ENCODE data around the gene CTU1.

Gene CTU1

DNA sequence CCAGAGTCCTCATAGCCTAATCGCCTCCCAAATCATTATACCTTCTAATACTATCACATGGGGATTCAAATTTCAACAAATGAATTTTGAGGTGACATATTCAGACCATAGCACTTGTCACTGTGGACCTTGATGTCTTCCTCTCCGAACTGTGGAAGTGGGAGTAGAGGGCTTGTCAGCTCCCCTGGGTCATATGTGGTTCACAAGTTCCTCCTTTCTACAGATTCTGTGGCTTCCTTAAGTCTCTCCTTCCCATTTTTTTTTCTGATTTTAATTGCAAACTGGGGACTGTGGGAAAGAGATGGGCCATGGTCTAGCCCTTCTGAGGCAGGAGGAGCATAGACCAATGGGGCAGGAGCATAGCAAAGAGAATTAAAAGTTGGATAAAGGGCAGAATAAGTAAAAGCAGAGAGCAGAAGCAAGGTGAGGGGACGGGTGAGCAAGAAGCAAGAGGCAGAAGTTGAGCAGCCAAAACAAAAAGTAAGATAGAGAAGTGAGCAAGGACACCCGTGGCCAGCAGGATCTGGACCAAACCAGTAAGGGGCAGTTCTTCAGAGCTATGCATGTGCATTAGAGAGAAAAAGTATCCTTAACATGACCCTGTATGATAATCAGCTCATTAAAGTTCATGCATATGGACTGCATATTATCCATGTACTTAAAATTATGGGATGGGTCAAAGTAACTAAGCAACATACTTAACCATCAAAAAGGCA, 31.2 kb upstream of the CTU1 start:
- TF ChIP-seq, protein P1, sequence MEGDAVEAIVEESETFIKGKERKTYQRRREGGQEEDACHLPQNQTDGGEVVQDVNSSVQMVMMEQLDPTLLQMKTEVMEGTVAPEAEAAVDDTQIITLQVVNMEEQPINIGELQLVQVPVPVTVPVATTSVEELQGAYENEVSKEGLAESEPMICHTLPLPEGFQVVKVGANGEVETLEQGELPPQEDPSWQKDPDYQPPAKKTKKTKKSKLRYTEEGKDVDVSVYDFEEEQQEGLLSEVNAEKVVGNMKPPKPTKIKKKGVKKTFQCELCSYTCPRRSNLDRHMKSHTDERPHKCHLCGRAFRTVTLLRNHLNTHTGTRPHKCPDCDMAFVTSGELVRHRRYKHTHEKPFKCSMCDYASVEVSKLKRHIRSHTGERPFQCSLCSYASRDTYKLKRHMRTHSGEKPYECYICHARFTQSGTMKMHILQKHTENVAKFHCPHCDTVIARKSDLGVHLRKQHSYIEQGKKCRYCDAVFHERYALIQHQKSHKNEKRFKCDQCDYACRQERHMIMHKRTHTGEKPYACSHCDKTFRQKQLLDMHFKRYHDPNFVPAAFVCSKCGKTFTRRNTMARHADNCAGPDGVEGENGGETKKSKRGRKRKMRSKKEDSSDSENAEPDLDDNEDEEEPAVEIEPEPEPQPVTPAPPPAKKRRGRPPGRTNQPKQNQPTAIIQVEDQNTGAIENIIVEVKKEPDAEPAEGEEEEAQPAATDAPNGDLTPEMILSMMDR (IDR thresholded peaks at IDR 0.05; ENCODE audit: low read depth, low read length) = no peak
- no peak overlapping the region for H3K4me3 ChIP-seq (ENCODE audit: low read depth, low read length)

DNA sequence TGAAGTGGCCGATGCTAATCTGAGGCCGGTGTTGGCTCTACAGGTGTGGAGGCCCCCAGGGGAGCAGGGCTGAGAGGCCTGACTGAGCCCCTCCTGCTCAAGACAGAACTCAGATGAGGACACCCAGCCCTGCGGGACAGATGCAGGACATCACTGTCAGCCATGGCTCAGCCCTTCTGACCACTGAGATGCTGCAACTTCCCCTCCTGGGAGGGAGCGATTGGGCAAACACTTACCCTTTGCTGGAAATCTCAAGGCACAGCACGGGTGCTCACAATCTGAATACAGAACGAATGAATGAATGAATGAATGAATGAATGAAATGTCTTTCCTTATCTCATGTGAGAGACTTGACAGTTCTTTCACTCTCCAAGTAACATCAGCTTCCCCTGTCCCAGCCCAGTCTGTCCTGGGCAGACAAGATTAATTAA, 30.4 kb upstream of the CTU1 start:
- no peak overlapping the region for H3K4me3 ChIP-seq (ENCODE audit: low read depth, low read length)
- TF ChIP-seq, protein P1 (IDR thresholded peaks at IDR 0.05; ENCODE audit: low read depth, low read length) = no peak

DNA sequence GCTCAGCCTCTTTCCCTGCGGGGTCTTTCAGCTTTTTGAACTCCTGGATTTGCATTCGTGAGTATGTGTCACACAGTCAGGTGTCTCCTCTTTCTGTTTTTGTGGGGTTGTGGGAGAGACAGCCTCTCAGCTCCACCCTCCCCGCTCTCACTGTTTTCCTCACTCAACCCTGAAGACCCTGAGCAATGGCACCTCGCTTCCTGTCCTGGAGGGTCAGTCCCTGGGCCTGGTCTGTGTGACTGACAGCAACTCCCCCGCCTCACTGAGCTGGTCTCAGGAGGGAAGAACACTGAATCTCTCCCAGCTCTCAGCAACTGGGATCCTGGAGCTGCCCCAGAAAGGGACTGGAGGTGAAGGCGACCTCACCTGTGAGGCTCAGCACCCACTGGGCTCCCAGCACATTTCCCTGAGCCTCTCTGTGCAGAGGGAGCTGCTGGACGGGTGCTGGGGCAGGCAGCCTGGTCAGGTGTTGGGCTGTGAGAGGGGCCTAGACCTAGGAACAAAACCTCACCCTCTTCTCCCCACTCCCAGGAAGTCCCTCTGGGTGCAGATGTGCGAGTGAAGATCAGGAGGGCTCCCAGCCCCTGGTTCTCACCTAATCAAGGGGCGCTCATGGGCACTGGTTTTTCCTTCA, 29.7 kb upstream of the CTU1 start:
- TF ChIP-seq, protein P1 (IDR thresholded peaks at IDR 0.05; ENCODE audit: low read depth, low read length) = no peak
- H3K4me3 ChIP-seq (ENCODE audit: low read depth, low read length) = no peak overlapping the region

DNA sequence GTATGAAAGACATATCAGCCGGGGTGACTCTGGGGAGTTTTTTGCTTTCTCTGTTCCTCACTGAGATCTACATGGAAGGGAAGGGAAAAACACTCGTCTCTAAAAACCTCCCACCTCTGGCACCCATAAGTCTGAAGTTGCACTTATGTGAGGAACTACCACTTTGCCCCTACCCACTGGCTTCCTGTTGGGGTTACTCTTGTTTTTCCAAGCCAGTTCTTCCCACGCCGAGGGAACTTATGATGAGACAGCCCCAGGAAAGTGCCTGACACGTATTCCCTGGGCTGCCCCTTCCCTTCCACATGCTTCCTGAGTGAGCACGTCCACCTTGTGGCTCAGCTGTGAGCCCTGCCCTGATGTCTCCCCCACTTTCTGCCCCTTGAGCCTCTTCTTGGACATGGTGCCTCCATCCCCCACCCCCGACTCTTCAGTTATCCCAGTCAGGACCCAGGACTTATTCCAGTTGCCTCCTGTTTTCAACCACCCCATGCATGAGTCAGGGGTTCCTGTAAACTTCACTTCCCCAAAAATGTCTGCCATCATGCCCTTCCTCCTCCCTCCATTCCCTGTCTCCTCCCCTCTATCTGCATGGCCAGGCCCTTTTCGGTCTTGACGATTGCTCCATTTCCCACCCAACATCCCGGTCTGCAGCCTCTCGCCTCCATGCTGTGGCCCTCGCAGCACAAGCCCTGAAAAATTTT, 28.8 kb upstream of the CTU1 start:
- TF ChIP-seq, protein P1 (IDR thresholded peaks at IDR 0.05; ENCODE audit: low read depth, low read length) = no peak

DNA sequence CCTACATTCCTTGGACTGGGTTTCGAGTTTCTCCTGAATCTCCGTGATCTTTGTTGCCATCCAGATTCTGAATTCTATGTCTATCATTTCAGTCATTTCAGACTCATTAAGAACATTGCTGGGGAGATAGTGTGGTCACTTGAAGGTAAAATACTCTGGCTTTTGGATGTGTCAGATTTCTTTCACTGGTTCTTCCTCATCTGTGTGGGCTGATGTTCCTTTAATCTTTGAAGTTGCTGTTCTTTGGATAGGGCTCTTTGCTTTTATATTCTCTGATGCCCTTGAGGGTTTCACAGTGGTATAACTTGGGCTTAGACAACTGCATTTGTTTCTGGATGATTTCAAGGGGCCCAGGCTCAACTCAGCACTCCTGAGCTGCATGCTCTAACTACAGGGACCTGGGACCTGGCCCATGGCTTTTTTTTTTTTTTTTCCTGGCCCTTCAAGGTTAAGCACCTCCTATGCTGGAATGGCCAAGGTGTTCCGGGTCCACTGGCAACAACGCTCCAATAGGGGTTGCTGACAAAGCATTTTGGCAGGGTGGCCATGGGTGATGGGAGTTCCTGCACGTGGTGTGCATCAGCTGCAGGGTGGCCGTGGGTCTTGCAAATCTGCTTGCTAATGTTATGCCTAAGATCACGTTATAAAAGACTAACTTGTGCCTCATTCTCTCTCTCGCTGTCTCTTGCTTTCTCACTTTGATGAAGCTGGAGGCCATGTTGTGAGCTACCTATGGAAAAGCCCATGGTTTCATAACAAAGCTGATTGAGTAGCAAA, 28.0 kb upstream of the CTU1 start:
- H3K4me3 ChIP-seq (ENCODE audit: low read depth, low read length) = no peak overlapping the region
- TF ChIP-seq, protein P1 (IDR thresholded peaks at IDR 0.05; ENCODE audit: low read depth, low read length) = no peak

More for the DNA sequence above, 28.8 kb upstream of the CTU1 start:
- H3K4me3 ChIP-seq (ENCODE audit: low read depth, low read length) = no peak overlapping the region

DNA sequence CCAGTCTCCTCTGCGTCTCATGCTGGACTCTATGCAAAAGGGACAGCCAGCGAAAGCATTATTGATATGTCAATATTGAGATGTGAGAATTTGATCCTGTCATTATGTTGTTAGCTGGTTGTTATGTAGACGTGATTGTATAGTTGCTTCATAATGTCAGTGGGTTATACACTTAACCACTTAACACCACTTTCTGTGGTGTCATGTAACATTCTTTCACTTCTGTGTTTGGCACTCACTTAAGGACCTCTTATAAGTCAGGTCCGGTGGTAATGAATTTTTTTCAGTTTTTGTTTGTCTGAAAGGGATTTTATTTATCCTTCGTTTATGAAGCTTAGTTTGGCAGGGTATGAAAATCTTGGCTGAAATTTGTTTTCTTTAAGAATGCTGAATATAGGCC, 26.8 kb upstream of the CTU1 start:
- H3K4me3 ChIP-seq (ENCODE audit: low read depth, low read length) = no peak overlapping the region
- TF ChIP-seq, protein P1 (IDR thresholded peaks at IDR 0.05; ENCODE audit: low read depth, low read length) = no peak
